LNCAP (cell line): Measurements from ENCODE around the gene IL17REL.

Source experiments
- CTCF ChIP-seq: fragments of 450-650 bp; IDR thresholded peaks from 2 replicates; pipeline ENCODE4 v1.5.1; 2017; ENCODE audit warnings: mild to moderate bottlenecking

IL17REL gene

GRCh38 chr22:49954991-49955580 is 57.5 kb downstream of the IL17REL start:
- TF ChIP-seq CTCF = no peak

- no peak for TF ChIP-seq CTCF
Observed at GRCh38 chr22:49954354-49954753, 58.2 kb downstream of the IL17REL start.

- no peak for TF ChIP-seq CTCF
Observed at GRCh38 chr22:49953680-49954344, 58.8 kb downstream of the IL17REL start.

- TF ChIP-seq CTCF = no peak
Observed at GRCh38 chr22:49953027-49953679, 59.4 kb downstream of the IL17REL start.

GRCh38 chr22:49951986-49952896 is 60.3 kb downstream of the IL17REL start:
- no peak for TF ChIP-seq CTCF

GRCh38 chr22:49951678-49951985 is 60.9 kb downstream of the IL17REL start:
- TF ChIP-seq CTCF = no peak

- TF ChIP-seq CTCF = no peak
Observed at GRCh38 chr22:49951000-49951677, 61.4 kb downstream of the IL17REL start.
